GM19455 (cell line): Measurements from ENCODE around the gene SYTL1.
A peak's percentile ranks its signal among the peaks of the same experiment; 100 is the strongest.

ENCODE experiments used
- ATAC-seq: cut with Tn5 transposase; IDR thresholded peaks from one replicate; pipeline ENCODE4 v1.9.1; 2021; ENCODE audit not compliant: unreplicated experiment

The SYTL1 gene

GRCh38 chr1:27346991-27347624 is 5.3 kb downstream of the SYTL1 start:
- no peak for ATAC-seq

DNA sequence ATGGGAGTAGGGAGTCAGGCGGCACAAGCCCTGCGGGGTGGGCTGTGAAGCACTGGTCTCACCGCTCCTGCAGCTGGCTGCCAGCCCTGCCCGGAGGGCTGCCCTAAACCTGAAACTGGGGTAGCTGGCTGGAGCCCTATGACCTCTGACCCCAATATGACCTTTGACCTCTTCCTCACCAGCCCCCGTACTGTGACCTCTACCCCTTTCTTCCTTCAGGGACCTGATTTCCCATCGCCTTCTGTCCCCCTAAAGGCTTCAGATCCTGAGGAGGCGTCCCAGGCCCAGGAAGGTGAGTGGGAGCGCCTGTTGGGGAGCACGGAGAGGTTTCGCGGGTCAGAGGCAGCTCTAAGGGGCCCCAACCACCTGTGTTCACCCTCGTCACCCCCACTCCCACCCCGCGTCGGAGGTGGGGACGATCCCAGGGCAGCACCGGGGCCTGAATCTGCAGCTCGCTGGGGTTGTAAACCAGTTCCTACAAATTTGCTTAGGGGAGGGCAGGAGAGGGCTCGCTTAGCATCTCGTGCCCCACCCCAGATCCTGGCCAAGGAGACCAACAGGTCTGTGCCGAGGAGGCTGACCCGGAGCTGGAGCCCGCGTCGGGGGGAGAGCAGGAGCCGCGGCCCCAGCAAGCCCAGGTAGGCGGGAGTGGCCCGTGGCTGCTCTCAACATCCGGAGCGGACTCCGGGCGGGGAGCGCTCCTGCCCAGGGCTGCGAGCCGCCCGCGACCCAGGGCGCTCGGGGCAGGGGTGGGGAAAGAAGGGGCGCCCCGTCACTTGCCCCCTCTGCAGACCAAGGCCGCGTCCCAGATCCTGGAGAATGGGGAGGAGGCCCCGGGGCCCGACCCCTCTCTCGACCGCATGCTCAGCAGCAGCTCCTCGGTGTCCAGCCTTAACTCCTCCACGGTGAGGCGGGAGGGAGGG is 7.3 kb downstream of the SYTL1 start:
- no peak for ATAC-seq

GRCh38 chr1:27349784-27350662 is 8.2 kb downstream of the SYTL1 start:
- no peak for ATAC-seq

GRCh38 chr1:27350663-27351540 is 9.1 kb downstream of the SYTL1 start:
- ATAC-seq: no peak

DNA sequence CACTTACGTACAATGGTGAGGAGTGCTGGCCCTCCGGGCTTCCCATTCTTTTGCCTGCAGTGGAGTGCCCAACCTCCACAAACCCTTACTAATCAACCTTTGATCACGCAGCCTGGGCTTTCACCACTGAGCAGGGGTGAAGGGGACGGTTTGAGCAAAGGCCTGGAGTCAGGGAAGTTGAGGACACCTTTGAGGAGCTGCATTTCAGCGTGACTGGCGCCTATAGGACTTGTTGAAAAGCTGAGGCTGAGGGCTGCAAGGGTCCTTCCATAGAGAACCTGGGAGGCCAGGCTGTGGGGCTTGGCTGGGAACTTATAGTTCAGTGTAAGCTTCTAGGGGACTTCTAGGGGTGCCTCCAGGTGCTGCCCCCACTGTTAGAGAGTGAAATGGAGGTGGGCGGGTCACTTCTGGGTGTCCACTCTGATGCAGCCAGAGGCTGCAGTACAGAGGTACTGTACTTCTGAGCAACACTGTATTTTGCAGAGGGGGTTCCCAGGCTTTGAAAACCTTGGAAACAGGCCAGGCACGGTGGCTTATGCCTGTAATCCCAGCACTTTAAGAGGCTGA is 9.8 kb downstream of the SYTL1 start:
- no peak for ATAC-seq

DNA sequence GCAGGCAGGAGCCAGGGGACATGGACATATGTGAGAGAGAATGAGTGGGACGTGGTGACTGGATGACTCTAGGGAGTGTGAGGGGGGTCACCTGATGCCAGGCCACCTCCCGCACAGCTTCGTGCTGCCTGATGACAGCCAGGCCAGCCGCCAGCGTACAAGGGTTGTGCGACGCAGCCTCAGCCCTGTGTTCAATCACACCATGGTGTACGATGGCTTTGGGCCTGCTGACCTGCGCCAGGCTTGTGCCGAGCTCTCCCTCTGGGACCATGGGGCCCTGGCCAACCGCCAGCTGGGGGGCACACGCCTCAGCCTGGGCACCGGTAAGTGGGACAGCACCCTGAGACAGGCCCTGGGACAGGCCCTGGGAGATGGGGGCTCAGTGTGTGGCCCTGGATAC is 11.3 kb downstream of the SYTL1 start:
- ATAC-seq: no peak

GRCh38 chr1:27353629-27354028 is 11.8 kb downstream of the SYTL1 start:
- ATAC-seq: no peak

GRCh38 chr1:27355683-27356082 is 13.9 kb downstream of the SYTL1 start:
- ATAC-seq: no peak

GRCh38 chr1:27356277-27356618 is 14.4 kb downstream of the SYTL1 start:
- ATAC-seq: no peak

- ATAC-seq: peak; percentile 42
These were observed 14.9 kb downstream of the SYTL1 start for GRCh38 chr1:27356619-27357280.

GRCh38 chr1:27357281-27358037 is 15.6 kb downstream of the SYTL1 start:
- ATAC-seq: peak; percentile 45

- no peak for ATAC-seq
These were observed 16.5 kb downstream of the SYTL1 start for GRCh38 chr1:27358038-27358927.

GRCh38 chr1:27358928-27359313 is 17.1 kb downstream of the SYTL1 start:
- ATAC-seq: no peak

DNA sequence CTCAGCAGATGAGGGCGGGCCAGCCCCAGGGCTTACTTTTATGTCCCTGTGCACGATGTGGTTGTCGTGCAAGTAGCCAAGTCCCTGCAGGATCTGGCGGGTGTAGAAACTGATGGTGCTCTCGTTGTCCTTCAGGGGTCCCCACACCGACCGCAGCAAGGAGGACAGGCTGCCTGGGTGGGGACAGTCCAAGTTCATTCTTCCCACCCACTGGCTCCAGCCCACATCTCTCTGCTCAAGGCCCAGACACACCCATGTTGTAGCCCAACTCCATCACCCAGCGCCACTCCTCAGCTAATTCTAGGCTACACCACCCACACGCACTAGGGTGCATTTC is 18.0 kb downstream of the SYTL1 start:
- no peak for ATAC-seq

DNA sequence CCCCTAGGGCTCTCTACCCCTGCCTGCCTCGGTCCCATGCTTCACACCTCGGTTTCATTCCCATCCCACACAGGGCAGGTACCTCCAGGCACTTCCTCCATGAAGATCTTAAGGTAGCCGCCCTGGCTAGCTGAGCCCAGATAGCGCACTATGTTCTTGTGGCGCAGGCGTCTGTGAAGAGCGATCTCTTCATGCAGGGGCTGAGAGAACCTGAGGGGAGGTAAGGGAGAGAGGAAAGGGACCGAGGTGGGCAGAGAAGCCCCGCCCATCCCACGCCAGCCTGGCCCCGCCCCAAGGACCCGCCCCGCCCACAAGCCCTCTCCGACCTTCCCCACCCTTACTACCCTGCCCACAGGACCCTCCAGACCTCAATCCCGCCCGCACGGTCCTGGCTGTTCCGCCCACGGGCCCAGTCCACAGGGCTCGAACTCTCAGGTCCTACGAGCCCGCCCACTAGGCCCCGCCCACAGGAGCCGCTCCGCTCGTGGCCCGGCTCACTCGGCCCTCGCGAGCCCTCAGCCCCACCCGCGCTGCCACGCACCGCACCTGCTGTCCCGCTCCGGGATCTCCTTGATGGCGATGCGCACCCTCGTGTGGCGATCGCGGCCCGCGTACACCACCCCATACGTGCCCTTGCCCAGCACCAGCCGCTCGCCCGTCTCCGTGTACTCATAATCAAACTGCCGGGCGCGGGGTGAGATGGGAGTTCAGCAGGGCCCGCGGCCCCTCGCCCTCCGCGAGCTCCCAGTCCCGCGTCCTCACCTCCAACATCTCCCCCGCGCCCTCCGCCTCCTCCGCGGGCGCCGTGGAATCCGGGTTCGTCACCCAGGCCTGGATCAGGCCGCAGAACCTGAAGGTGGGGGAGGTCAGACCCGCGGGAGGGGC is 18.6 kb downstream of the SYTL1 start:
- no peak for ATAC-seq

DNA sequence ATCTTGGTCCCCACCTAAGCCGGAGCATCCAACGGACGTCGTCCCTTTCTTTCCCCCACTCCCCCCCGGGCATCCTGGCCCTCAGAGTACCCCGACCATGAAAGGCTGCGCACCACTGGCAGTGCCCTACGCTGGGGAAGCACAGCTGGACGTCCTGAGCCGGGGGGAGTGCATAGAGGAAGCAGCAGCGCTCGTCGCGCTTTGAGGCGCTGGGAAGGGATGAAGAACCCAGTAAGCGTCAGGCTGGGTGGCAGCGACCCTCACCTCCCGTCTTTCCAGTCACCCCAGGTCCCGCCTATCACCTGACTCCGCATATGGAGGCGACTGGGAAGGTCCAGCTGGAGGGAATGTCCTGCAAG is 19.2 kb downstream of the SYTL1 start:
- no peak for ATAC-seq

GRCh38 chr1:27361553-27361952 is 19.7 kb downstream of the SYTL1 start:
- ATAC-seq: no peak
